A673 (cell line): ENCODE results near the gene GJB5. TPM values are rescaled to one million over a fixed set of nuclear protein-coding genes. Genes with fewer than 3 reads are reported as not detected.

Experiments used
- BruUV-seq: library from RNA; stranded (reverse); fragments of 400-500 nt; replicated peaks from 2 replicates; lab custom pipeline; 2021; lab: Mats Ljungman, UMichigan
- CTCF ChIA-PET: fragments of 300-600 bp; sonication (Branson Sonifier 250); formaldehyde crosslinking; loops from one replicate; lab custom pipeline; 2022; ENCODE audit warnings: antibody characterized with exemption; lab: Charles Lee
- POLR2A ChIA-PET: fragments of 300-600 bp; sonication (Branson Sonifier 250); formaldehyde crosslinking; loops from one replicate; lab custom pipeline; 2022; ENCODE audit warnings: antibody characterized with exemption; ENCODE audit not compliant: low non-redundant PET; lab: Charles Lee
- DNase-seq: peaks from one replicate; pipeline ENCODE4 v3.0.0-alpha.2; 2015; ENCODE audit warnings: low spot score
- H3K27ac ChIP-seq: fragments of 200-600 bp; sonication (generic); 2 replicates; pipeline ENCODE4 v1.5.1; 2016; ENCODE audit warnings: mixed run types, low read depth, mild to moderate bottlenecking, mixed read lengths, antibody characterized with exemption, low read length; ENCODE audit not compliant: poor library complexity, severe bottlenecking
- H3K27me3 ChIP-seq: fragments of 200-600 bp; sonication (generic); replicated peaks from 2 replicates; pipeline ENCODE4 v1.6.1; 2017; ENCODE audit warnings: mixed run types, low read depth, mild to moderate bottlenecking, mixed read lengths, antibody characterized with exemption, low read length; ENCODE audit not compliant: insufficient read depth, poor library complexity
- H3K36me3 ChIP-seq: fragments of 200-600 bp; sonication (generic); 2 replicates; pipeline ENCODE4 v1.6.1; 2016; ENCODE audit warnings: mixed run types, mild to moderate bottlenecking, mixed read lengths, antibody characterized with exemption, low read length; ENCODE audit not compliant: insufficient read depth, poor library complexity, severe bottlenecking
- H3K4me1 ChIP-seq: fragments of 200-600 bp; sonication (generic); 2 replicates; pipeline ENCODE4 v1.6.1; 2017; ENCODE audit warnings: mixed run types, mild to moderate bottlenecking, mixed read lengths, antibody characterized with exemption, low read length; ENCODE audit not compliant: insufficient read depth, poor library complexity, severe bottlenecking
- H3K4me3 ChIP-seq: fragments of 200-600 bp; sonication (generic); 2 replicates; pipeline ENCODE4 v1.5.1; 2016; ENCODE audit warnings: low read depth, mixed run types, mild to moderate bottlenecking, mixed read lengths, low read length; ENCODE audit not compliant: poor library complexity, severe bottlenecking
- H3K9me3 ChIP-seq: fragments of 200-600 bp; sonication (generic); 2 replicates; pipeline ENCODE4 v1.6.1; 2016; ENCODE audit warnings: mixed run types, low read depth, mild to moderate bottlenecking, mixed read lengths, antibody characterized with exemption, low read length; ENCODE audit not compliant: poor library complexity, severe bottlenecking
- CTCF ChIP-seq: fragments of 300-800, 200-600 bp; sonication (generic); conservative IDR thresholded peaks from 2 replicates; pipeline ENCODE4 v1.5.1; 2017; ENCODE audit warnings: low read depth, mild to moderate bottlenecking, antibody characterized with exemption, low read length, moderate library complexity, mixed read lengths
- EZH2 ChIP-seq: fragments of 200-600 bp; sonication (generic); IDR thresholded peaks from 2 replicates; pipeline ENCODE4 v1.6.1; 2017; ENCODE audit warnings: borderline replicate concordance, low read depth, mild to moderate bottlenecking, mixed read lengths, antibody characterized with exemption, low read length; ENCODE audit not compliant: poor library complexity, severe bottlenecking
- intact Hi-C: fragments of 100-400 bp; cut with micrococcal nuclease; formaldehyde crosslinking; loops from one replicate; pipeline ENCODE4 v1.10.0; 2022; ENCODE audit not compliant: unreplicated experiment
- total RNA-seq: library from RNA; stranded (reverse); gene quantifications from 2 replicates; pipeline ENCODE4 v1.2.3, GENCODE V29; 2021

Gene GJB5
- total RNA-seq, 1 experiment from 2014 or later, result not detected

- H3K4me3 ChIP-seq, result no peak overlapping the region
- no peak for TF ChIP-seq EZH2
- TF ChIP-seq CTCF, result no peak
- DNase-seq, result no peak
- intact Hi-C loops, result no loop called here
- H3K4me1 ChIP-seq, result no peaks in the 10 kb centered on the region
- ChIA-PET POLR2A (no interaction called here), CTCF (no interaction called here)
- H3K27me3 ChIP-seq, result no peaks in the 10 kb centered on the region
- no peak overlapping the region for H3K27ac ChIP-seq
- H3K36me3 ChIP-seq, result no peaks in the 10 kb centered on the region
- H3K9me3 ChIP-seq, result no peaks in the 10 kb centered on the region
- no TSS peak for BruUV-seq
Measured at GRCh38 chr1:34712007-34712688, 42.7 kb upstream of the GJB5 start.

DNA sequence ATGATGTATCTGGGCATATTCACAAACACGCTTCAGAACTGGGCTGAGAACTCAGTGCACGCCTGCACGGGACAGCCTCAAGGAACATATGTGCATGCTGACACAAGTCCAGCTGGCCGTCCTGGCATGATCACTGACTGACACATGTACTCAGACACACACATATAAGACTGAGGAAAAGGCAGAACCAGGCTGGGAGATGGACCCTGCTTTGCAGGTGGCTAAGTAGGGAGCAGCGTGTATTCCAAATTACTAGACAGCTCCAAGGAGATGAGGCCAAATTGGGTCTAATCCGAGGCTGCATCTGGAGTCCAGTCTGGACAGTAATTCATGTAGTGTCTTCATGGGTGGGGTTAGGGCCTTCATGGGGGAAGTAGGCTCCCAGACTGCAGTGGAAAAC, 41.4 kb upstream of the GJB5 start:
- H3K4me1 ChIP-seq, result no peaks in the 10 kb centered on the region
- no peaks in the 10 kb centered on the region for H3K36me3 ChIP-seq
- H3K4me3 ChIP-seq, result no peak overlapping the region
- intact Hi-C loops, result no loop called here
- no peak overlapping the region for H3K27ac ChIP-seq
- no TSS peak for BruUV-seq
- POLR2A ChIA-PET, result no interaction called here
- no peak for TF ChIP-seq CTCF
- TF ChIP-seq EZH2, result no peak
- H3K9me3 ChIP-seq, result no peaks in the 10 kb centered on the region
- H3K27me3 ChIP-seq, result no peaks in the 10 kb centered on the region
- no peak for DNase-seq
- CTCF ChIA-PET, result no interaction called here

- Histone ChIP-seq H3K4me3 (no peak overlapping the region), H3K9me3 (no peaks in the 10 kb centered on the region), H3K36me3 (no peaks in the 10 kb centered on the region), H3K4me1 (no peaks in the 10 kb centered on the region), H3K27me3 (no peaks in the 10 kb centered on the region), H3K27ac (no peak overlapping the region)
- no TSS peak for BruUV-seq
- ChIA-PET POLR2A (no interaction called here), CTCF (interaction anchor here (0.6 kb wide), 1 partner anchor 18 kb away, joined by 4 read pairs; no protein-coding TSS in a partner anchor)
- no peak for DNase-seq
- intact Hi-C loops, result no loop called here
- TF ChIP-seq CTCF (no peak), EZH2 (no peak)
Measured at GRCh38 chr1:34714386-34714785, 40.5 kb upstream of the GJB5 start.
